Measurements from ENCODE around the gene ZNF516. TPM values are rescaled to one million over a fixed set of nuclear protein-coding genes. Genes with fewer than 3 reads are reported as not detected.
A peak's percentile ranks its signal among the peaks of the same experiment; 100 is the strongest.
"Not testable (repeated sequence)": the region's sequence is repeated elsewhere in the genome, so short reads cannot be mapped to it uniquely, and the experiment has no call there.

Gene ZNF516, protein sequence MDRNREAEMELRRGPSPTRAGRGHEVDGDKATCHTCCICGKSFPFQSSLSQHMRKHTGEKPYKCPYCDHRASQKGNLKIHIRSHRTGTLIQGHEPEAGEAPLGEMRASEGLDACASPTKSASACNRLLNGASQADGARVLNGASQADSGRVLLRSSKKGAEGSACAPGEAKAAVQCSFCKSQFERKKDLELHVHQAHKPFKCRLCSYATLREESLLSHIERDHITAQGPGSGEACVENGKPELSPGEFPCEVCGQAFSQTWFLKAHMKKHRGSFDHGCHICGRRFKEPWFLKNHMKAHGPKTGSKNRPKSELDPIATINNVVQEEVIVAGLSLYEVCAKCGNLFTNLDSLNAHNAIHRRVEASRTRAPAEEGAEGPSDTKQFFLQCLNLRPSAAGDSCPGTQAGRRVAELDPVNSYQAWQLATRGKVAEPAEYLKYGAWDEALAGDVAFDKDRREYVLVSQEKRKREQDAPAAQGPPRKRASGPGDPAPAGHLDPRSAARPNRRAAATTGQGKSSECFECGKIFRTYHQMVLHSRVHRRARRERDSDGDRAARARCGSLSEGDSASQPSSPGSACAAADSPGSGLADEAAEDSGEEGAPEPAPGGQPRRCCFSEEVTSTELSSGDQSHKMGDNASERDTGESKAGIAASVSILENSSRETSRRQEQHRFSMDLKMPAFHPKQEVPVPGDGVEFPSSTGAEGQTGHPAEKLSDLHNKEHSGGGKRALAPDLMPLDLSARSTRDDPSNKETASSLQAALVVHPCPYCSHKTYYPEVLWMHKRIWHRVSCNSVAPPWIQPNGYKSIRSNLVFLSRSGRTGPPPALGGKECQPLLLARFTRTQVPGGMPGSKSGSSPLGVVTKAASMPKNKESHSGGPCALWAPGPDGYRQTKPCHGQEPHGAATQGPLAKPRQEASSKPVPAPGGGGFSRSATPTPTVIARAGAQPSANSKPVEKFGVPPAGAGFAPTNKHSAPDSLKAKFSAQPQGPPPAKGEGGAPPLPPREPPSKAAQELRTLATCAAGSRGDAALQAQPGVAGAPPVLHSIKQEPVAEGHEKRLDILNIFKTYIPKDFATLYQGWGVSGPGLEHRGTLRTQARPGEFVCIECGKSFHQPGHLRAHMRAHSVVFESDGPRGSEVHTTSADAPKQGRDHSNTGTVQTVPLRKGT
- 10 to 100 TPM; 31.1 to 52.7 (median 39.9) TPM for polyA plus RNA-seq (ENCODE audit: insufficient read length in 10 of 10)
- long read RNA-seq, donor 1, result 0 reads
- long read RNA-seq, donor 2, partial matches to known transcripts, result 0 of 1 reads
- long read RNA-seq, donor 2, other reads (novel, unspliced or antisense), result 0 of 1 reads
- long read RNA-seq, donor 3, result 0 reads
- long read RNA-seq, donor 4, result 0 reads
- long read RNA-seq, donor 5, result 0 reads
- long read RNA-seq, donor 6, partial matches to known transcripts, result 13 of 14 reads
- long read RNA-seq, donor 6, other reads (novel, unspliced or antisense), result 0 of 14 reads
- long read RNA-seq, donor 7, partial matches to known transcripts, result 0 of 2 reads
- long read RNA-seq, donor 7, other reads (novel, unspliced or antisense), result 0 of 2 reads
- long read RNA-seq, donor 8, partial matches to known transcripts, result 0 of 1 reads
- long read RNA-seq, donor 8, other reads (novel, unspliced or antisense), result 0 of 1 reads
- long read RNA-seq, donor 9, partial matches to known transcripts, result 0 of 1 reads
- long read RNA-seq, donor 9, other reads (novel, unspliced or antisense), result 0 of 1 reads

DNA sequence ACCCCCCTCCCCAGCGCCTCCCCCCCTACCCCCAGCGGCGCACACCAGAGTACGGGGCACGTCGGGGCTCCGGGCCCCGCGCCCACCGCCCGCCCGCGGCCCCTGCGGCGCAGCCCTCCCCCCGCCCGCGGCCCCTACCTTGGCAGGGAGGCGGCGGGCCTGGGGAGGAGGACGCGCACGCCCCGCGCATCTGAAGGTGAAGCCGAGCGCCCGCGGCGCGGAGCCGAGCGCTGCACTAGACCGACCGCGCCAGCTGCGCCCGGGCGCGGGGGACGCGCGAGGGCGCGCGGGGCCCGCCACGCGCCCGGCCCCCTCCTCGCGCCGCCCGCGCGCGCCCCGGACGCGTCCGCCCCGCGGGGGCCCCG, at the start of gene ZNF516:
TSS of gene ZNF516 (minus strand) at position 237 of the 365 bp plus-strand sequence. CDS start 52,188 bp downstream, outside the sequence.
- peak in 2 of 3 donors; percentile 64 to 69 for DNase-seq

DNA sequence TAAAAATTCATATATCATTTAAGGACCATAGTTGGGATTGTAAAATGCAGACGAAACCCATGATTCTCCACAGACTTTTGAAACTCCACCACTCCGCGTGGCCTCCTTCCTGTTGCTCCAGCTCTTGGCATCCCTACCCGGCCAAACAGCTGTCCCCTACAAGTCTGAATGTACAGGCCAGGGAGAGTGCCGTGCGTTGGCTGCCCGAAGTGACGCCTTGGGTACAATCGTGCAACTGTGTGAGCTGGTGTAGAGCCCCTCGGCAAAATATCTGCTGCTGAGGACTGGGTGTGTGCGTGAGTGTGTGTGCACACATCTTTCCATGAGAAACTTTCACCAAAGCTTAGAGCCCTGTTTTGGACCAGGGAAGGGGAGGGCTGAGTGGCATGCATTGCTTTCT, 43.8 kb upstream of the ZNF516 start:
- DNase-seq, result peak in 2 of 3 donors; percentile 42 to 66

DNA sequence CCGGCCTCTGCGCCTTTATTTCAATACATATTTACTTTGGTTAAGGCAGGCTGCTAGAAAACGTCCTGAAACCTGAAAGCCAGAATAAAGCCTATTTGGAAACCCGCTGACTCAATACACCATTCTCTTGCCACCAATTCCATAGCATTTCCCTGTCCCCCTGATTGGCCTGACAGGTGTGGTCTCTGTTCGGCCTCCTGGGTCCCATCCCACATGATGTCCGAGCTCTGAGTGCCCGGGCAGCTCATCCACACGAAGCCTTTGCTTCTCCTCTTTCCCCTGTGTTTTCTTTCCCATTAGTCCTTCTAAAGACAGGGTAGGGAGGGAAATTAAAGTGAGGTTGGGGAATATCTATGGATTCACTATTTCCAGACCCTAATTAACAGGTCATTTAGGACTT, 42.6 kb upstream of the ZNF516 start:
- DNase-seq, result no peak

DNA sequence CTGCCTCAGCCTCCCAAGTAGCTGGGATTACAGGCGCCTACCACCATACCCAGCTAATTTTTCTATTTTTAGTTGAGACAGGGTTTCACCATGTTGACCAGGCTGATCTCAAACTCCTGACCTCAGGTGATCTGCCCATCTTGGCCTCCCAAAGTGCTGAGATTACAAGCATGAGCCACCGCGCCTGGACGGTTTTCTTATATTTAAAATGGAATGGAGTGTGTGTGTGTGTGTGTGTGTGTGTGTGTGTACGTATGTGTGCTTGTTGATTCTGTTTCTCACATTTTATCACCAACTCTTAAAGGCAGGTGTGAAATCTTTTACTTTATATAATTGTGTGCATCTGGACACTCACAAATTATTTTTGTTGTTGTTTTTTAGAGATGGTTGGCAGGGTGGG, 41.6 kb upstream of the ZNF516 start:
- DNase-seq, result not testable (repeated sequence)

DNA sequence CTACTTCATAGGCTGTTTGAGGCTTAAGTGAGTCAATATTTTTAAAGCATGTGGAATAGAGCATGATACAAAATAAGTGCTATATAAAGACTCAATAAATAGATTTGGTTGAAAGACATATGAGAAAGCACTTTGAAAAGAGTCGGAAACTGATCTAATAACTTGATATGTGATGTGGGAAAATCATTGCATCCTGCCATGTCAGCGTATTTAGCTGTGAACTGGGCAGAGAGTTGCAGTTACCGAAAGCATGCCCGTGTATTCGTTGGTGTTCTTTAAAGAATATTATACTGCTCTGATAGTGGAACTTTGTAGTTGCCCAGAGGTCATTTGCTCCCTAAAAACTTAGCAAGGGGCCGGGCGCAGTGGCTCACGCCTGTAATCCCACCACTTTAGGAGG, 37.8 kb upstream of the ZNF516 start:
- DNase-seq, result no peak

DNA sequence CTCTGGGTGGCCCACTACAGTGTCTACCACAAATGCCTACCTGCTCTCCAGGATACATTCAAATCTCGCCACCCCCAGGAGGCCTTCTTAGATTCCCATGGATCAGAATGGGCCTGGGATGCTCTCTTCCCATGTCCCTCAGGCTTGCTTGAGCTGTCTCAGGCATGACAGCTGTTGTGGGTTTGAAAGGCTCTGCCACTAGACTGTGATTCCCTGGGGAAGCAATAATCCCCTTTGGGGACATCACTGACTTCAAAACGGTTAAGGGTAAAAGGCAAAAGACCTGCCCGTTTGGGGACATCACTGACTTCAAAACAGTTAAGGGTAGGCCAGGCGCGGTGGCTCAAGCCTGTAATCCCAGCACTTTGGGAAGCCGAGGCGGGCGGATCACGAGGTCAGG, 35.8 kb upstream of the ZNF516 start:
- no peak for DNase-seq

DNA sequence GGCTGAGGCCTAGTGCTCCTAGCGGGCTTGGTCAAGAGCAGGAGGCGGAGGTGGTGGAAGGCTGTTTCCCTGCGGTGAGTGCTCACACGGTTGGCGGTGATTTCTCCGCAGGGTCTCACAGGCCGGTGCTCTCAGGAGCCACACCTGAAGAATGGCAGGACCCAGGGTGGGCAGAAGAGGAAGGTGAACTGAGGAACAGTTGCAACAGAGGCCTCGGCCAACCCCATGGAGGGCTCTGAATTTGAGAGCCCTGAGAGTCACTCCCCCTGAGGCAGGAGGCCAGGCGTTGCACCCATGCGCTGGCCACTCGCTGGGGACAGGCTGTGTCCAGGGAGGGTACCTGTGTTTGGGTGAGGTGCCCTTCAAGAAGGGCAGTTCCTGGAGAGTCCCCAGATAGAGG, 35.3 kb upstream of the ZNF516 start:
- no peak for DNase-seq

DNA sequence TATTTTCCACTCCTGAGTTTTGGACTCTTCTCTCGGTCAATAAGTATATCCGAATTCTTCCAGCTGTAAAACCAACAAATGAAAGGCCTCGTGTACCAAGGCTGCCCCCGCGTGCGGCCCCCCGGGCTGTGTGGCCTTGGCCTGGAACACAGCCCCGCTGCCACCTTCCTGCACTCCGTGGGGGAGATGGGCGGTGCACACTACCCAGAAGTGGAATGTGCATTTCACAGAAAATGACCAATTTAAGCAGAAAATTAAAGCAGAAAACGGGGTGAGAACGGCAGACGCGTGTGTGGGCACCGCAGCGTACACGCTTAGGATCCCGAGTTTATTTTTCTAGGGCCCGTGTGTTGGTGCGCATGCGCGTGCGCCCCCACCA, 34.4 kb upstream of the ZNF516 start:
- no peak for DNase-seq

DNA sequence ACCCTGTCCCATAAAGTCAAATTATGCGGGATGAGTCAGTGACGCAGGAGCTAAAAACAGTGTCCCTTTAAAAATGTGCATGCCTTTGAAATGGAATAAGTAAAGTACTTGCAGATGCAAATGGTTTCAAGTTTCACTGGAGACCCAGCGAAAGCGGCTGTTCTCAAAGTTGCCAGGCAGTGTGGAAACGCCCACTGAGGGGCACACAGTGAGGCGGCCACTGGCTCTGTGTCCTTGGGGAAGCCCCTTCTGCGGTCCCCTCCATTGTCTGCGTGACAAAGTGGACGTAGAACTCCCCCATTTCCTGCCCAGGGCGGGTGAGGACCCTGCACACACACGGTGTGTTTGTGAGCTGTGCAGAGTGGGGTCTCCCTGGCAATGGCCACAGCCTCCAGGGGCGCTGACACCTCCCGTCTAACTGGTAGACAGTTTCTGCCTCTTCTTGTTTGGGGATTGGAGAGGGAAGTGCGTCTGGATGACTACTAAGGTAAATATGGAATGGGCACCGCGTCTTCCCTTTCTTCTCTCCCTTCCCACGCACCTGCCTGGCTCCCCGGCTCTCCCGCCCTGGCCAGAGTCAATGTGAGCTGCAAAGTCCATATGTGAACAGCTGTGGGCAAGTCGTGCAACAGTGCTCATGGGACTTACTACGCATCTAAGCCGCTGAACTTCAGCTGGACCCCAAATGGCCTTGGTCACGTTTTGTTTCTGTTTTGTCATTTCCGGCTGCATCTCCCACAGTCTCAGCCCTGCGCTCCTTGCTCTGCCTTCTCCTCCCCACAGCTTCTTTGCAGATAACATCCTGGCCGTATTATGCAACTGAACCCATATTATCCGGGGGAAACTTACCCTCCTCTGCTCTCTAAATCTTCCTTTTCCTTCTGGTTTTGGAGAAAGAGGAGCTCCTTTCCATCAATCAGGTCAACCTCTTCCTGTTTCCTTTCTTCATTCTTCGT, 33.7 kb upstream of the ZNF516 start:
- DNase-seq, result peak; percentile 62 to 93 (median 80)

DNA sequence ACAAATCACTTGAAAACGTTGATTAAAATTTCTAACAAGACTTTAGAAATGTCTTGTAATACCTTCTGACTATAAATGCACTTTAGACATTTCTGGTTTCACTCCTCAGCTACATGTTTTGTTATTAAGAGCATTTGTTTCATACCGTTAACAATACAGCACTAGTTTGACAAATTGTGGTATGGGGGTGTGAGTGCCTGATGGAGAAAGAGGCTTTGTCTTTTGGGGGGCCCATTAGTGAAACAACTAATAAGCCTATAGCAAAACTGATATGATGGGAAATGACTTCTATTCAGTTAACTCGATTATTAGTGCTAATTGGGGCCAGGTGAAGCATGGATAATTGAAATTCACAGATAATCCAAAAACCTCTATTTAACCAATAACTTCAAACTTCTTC, 30.9 kb upstream of the ZNF516 start:
- DNase-seq, result no peak

DNA sequence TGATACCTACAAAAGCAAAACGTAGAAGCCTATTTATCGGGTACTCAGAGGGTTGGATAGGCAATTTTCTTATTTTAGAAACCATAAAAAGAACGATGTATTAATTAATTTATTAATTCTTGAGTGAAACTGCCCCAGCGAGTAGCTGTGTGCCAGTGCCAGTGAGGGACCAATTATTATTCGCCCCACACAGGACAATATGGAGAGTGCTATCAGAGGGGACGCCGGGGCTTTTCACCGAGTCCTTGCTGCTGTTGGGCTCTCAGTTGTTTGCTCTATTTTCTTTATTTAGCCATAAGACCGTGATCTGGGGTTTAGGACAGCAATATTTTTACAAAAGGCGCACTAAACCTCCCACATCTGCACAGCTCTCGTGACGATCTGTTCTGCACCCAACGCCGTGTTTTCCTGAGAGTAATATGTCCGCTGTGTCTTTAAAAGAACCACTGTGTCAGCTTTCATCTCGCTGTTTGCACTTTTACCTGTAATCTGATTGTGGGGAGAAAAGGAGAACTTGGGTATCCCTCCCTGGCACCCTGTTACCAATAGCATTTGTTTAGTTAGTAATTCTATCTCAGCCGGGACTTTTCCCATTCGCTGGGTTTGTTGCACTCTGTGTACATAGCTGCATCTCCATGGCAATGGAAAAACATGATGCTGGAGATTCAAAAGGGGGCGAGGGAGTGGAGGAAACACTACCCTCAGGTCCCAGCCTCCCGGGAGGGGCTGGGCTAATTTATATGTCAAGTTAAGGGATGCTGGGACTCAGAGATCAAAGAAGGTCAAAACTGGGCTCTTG, 30.1 kb upstream of the ZNF516 start:
- DNase-seq, result peak; percentile 83 to 96 (median 90)

DNA sequence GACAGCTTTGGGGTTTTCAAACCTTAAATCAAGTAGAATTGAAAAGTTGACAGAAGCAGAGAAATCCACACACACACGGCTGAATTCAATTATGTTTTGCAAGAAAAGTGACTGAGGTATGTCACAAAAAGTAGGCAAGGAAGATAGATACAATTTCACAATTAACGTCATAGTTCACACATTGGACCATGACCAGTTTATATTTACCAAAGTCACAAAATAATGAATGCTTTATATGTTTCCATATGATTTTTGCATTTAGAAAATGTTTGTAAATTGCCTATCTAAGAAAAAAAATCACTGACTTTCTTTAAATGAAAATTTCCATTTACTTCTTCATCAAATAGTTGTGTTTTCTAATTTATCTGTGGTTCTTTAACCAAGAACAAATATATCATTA, 29.4 kb upstream of the ZNF516 start:
- no peak for DNase-seq

DNA sequence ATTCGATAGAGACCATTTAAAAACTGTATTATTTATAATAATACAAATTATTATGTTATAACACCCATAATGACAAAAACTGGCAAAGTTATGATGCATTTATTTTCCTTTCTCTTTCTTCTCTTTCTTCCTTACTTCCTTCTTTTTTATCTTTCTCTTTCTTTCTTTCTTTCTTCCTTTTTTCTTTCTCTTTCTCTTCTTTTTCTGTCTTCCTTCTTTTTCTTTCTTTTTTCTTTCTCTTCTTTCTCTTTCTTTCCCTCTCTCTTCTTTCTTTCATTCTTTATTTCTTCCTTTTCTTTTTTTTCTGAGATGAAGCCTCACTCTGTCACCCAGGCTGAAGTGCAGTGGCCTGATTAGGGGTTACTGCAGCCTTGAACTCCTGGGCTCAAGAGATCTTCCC, 27.5 kb upstream of the ZNF516 start:
- no peak for DNase-seq

DNA sequence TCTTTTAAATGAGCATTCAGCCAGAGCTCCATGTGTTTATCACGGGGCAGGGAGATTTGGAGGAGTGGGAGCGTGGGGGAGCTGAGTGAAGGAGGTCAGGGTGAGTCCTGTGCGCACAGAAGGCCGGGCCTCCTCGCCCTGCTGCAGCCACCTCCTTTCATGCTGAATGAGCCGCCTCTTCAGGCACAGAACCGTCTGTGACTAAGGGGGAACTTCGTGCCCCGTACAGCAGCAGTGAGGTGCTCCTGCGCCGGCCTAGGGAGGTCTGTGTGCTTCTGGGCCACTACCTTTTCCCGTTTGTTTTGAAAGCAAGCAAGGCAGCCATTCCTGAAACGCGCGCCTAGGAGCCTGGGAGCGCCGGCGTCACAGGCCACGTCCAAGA, 27.1 kb upstream of the ZNF516 start:
- no peak for DNase-seq

DNA sequence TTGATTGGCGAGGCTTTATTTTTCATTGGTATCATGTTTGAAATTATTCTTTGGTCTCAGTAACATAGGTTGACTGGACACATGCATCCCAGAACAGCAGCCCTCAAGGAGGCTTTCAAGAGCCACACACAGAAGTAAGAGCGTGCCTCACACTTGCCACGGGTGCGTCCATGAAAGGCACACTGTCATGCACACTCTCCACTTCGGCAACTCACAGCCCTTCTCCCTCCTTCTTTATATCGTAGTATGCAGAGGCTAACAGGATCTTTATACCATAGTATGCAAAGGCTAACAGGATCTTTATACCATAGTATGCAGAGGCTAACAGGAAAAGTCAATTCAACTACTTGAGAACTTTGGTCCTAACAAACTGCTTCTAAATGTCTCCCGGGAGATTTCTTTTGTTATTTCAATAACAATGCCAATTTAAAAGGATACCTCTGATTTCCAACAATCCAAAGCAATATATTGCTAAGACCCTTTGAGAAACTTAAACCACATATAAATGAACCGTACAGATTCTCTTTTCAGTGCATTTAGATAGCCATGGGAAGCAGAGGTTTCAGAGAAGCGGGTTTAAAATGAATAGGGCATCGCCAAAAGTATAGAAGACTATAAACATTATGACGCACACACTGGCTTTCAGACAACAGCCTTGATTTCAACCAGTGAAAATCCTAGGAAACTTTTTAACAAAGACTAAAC, 26.5 kb upstream of the ZNF516 start:
- DNase-seq, result no peak

DNA sequence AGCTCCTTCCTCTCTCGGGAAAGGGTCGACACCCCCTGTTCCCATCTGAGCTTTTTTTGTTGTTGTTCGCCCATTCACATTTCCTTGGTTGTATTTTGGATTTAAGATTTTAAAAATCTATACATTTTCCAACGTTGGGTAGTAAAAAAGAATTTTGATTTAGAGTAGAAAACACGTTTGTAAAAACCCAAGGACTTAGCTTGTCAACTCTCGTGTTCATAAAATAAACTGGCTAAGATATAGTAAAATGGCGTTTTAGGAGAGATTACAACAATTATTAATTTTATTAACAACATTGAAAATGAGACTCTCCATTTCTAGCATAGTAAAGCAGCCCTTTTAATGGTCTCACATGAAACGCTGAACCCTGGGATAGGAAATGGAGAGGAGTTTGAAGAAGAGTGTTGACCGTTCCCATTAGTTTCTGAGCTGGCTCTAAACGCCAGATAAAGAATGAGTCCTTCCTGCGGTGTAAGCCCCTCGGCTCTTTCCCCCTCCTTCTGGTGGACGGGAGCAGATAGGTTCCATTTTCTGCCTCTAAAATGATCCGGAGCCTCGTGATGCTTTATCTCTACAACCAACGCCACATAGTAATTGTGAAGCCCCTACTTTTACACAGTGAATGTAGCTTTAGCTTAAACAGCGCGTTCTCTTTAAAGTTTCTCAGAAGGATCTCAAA, 24.0 kb upstream of the ZNF516 start:
- peak; percentile 40 to 84 (median 72) for DNase-seq

DNA sequence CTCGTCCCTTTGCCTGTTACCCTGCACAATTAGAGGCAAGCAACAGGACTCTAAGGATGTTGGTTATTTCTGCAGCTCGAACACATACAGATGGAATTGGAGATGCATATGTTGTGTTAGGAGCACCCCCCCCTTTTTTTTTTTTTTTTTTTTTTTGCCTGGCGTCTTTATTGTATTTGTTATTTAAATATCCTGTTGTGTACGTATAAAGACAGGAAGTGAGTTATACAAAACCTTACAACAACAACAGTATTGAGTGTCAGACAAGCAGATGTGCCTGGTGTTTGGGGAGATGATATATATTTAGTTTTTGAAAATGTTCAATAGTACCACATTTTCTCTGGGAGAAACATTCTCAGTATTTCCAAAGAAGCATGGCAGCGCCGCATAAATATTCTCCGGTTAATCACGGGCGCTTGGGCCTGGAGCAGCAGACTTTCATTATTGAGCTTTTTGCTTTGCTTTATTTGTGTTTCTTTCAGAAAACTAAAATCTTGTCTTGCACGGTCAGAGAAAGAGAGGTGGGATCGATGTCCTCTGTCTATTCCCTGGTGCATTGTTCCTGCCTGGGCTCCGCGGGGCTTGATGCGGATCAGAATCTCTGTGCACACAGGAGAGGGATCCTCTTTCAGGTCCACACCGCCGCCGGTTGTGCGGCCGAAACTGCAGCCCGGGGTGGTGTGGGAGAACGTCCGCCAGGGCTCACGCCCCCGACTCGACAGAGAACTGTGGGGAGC, 23.2 kb upstream of the ZNF516 start:
- peak; percentile 29 to 86 (median 65) for DNase-seq

Measured in muscle of back (tissue), 13 donors.